Prostate gland (tissue), 2 donors: ENCODE results near the gene ZNF22. TPM values are rescaled to one million over a fixed set of nuclear protein-coding genes. Genes with fewer than 3 reads are reported as not detected.

Source experiments
- DNase-seq: peaks from one replicate; pipeline ENCODE4 v3.0.0-alpha.2; 2019; ENCODE audit warnings: low spot score
- H3K27ac ChIP-seq, 2 donors: fragments of 200-600 bp; sonication (generic); 2 replicates each; pipeline ENCODE4 v1.5.1; 2017 to 2019
- H3K27me3 ChIP-seq: fragments of 200-600 bp; sonication (generic); replicated peaks from 2 replicates; pipeline ENCODE4 v1.5.1; 2019; ENCODE audit not compliant: insufficient read depth
- H3K36me3 ChIP-seq, 2 donors: fragments of 200-600 bp; sonication (generic); 1 replicate in 1 of 2; 2 replicates in 1 of 2; pipeline versions ENCODE4 v1.5.1 to v1.8.1; 2017 to 2019
- H3K4me1 ChIP-seq: fragments of 200-600 bp; sonication (generic); replicated peaks from 2 replicates; pipeline ENCODE4 v1.5.1; 2019
- H3K4me3 ChIP-seq, 2 donors: fragments of 200-600 bp; sonication (generic); 2 replicates each; pipeline ENCODE4 v1.5.1; 2017 to 2019
- H3K9me3 ChIP-seq: fragments of 200-600 bp; sonication (generic); 2 replicates; pipeline ENCODE4 v1.5.1; 2017
- CTCF ChIP-seq, 4 experiments: fragments of 200-600 bp in 2 of 4; fragments of 450-650 bp in 2 of 4; sonication (generic) in 2 of 4; IDR thresholded peaks; 1 replicate in 3 of 4; 2 replicates in 1 of 4; pipeline ENCODE4 v1.5.1; 2016 to 2019; ENCODE audit warnings: antibody characterized with exemption in 4 of 4, mild to moderate bottlenecking in 2 of 4, moderate library complexity in 2 of 4
- POLR2A ChIP-seq: fragments of 450-650 bp; IDR thresholded peaks from one replicate; pipeline ENCODE4 v1.6.1; 2016; ENCODE audit warnings: antibody characterized with exemption, mild to moderate bottlenecking
- POLR2AphosphoS5 ChIP-seq: sonication (generic); formaldehyde crosslinking; IDR thresholded peaks from one replicate; pipeline ENCODE4 v1.6.1; 2017; ENCODE audit warnings: antibody characterized with exemption
- WGBS: methylation state at CpG from one replicate; pipeline ENCODE4 v1.1.5; 2018; 5-methylcytosine and 5-hydroxymethylcytosine counted together
- intact Hi-C: fragments of 100-400 bp; cut with DNase I; formaldehyde crosslinking; loops from one replicate; pipeline ENCODE4 v1.14.2; 2022
- total RNA-seq, 2 donors: library from RNA; depleted of rRNA; stranded (reverse); fragments of >200 nt; gene quantifications; one replicate each; pipeline ENCODE4 v1.1.0, GENCODE V29; 2016

The ZNF22 gene
- total RNA-seq, 2 donors from 2014 or later, result 15.8 to 24.2 TPM

- Histone ChIP-seq H3K27me3 (no peaks in the 10 kb centered on the region), H3K36me3 (no peaks in the 10 kb centered on the region), H3K4me1 (peaks cover 14% of the 10 kb centered on the region), H3K4me3 (no peak overlapping the region), H3K27ac (peak overlapping the region in 1 of 2 donors; percentile 4), H3K9me3 (no peaks in the 10 kb centered on the region)
- DNase-seq, result peak; percentile 64
- WGBS, result 43% methylated on average over 10 of the region's 11 CpGs
- no peak for TF ChIP-seq CTCF (IDR thresholded peaks at IDR 0.05)
- no peak for TF ChIP-seq POLR2A
- no peak for TF ChIP-seq POLR2AphosphoS5
- intact Hi-C loops, result loop anchor here (10.0 kb wide), 1 partner anchor 603 kb away; no protein-coding TSS in a partner anchor
These were observed 8.5 kb upstream of the ZNF22 start for GRCh38 chr10:44992070-44992731.

- intact Hi-C loops, result loop anchor here (10.0 kb wide), 1 partner anchor 602 kb away; no protein-coding TSS in a partner anchor
- no peak for DNase-seq
- WGBS, result 96% methylated on average over 8 of the region's 8 CpGs
- H3K4me1 ChIP-seq, result peaks cover 14% of the 10 kb centered on the region
- H3K36me3 ChIP-seq, result no peaks in the 10 kb centered on the region
- no peak overlapping the region for H3K4me3 ChIP-seq
- H3K9me3 ChIP-seq, result no peaks in the 10 kb centered on the region
- no peak for TF ChIP-seq CTCF (IDR thresholded peaks at IDR 0.05)
- no peak for TF ChIP-seq POLR2AphosphoS5
- TF ChIP-seq POLR2A, result no peak
- no peaks in the 10 kb centered on the region for H3K27me3 ChIP-seq
- H3K27ac ChIP-seq, result peak overlapping the region in 1 of 2 donors; percentile 4
These were observed 7.9 kb upstream of the ZNF22 start for GRCh38 chr10:44992732-44993225.

GRCh38 chr10:44993226-44993921 is 7.3 kb upstream of the ZNF22 start:
- no peaks in the 10 kb centered on the region for H3K9me3 ChIP-seq
- H3K36me3 ChIP-seq, result no peaks in the 10 kb centered on the region
- intact Hi-C loops, result loop anchor here (10.0 kb wide), 1 partner anchor 601 kb away; no protein-coding TSS in a partner anchor
- WGBS, result 89% methylated on average over 9 of the region's 14 CpGs
- DNase-seq, result no peak
- no peak overlapping the region for H3K4me3 ChIP-seq
- no peaks in the 10 kb centered on the region for H3K27me3 ChIP-seq
- H3K27ac ChIP-seq, result no peak overlapping the region
- TF ChIP-seq POLR2AphosphoS5, result no peak
- TF ChIP-seq POLR2A, result no peak
- TF ChIP-seq CTCF (IDR thresholded peaks at IDR 0.05), result no peak
- H3K4me1 ChIP-seq, result peaks cover 14% of the 10 kb centered on the region

- Histone ChIP-seq H3K27me3 (no peaks in the 10 kb centered on the region), H3K4me3 (no peak overlapping the region), H3K27ac (no peak overlapping the region), H3K9me3 (no peaks in the 10 kb centered on the region), H3K36me3 (no peaks in the 10 kb centered on the region), H3K4me1 (peaks cover 14% of the 10 kb centered on the region)
- TF ChIP-seq POLR2A (no peak), POLR2AphosphoS5 (no peak)
- DNase-seq, result no peak
- 93% methylated on average over 11 of the region's 11 CpGs for WGBS
- intact Hi-C loops, result loop anchor here (10.0 kb wide), 1 partner anchor 601 kb away; no protein-coding TSS in a partner anchor
These were observed 6.6 kb upstream of the ZNF22 start for GRCh38 chr10:44993922-44994751.
